Measurements from ENCODE around the gene YIPF3.
"Not testable (repeated sequence)": the region's sequence is repeated elsewhere in the genome, so short reads cannot be mapped to it uniquely, and the experiment has no call there.

YIPF3 gene

DNA sequence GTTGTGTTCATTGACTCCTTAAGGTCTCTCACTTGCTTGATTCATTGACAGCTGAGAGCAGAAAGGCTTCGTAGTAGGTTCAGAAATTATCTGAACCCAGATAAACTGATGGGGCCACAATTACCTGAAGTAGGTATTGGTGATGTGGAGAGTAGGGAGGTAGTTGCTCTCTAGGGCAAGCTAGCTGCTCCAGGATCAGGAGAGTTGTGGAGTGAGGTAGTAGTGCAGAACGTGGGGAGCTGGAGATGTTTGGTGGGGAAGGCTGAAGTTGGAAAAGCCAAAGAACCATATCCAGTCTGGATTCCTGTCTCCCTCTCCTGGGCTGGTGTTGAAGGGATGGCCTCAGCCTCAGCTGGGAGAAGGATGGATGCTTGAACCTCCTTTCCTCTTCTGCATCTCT lies 23.5 kb downstream of the YIPF3 start:
- DNase-seq (ENCODE audit: low read depth, low spot score), result no peak

DNA sequence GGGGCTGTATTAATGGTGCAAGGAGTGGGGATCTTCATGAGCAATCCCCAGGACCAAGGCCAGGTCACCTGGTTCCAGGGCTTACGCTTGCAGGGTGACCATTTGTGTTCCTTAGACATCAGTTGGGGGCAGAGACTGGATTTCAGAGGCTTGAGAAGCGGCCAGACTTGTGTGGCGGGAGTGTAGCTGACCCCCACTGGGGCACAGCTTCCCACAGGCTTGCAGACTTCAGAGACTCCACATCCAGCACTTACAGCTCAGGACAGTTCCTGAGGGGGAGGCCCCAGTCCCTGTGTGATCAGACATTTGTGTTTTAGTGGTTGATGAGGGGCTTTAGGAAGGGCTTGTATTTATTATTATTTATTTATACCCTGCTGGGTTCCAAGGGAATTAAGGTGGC lies 24.1 kb downstream of the YIPF3 start:
- DNase-seq (ENCODE audit: low read depth, low spot score), result no peak

DNA sequence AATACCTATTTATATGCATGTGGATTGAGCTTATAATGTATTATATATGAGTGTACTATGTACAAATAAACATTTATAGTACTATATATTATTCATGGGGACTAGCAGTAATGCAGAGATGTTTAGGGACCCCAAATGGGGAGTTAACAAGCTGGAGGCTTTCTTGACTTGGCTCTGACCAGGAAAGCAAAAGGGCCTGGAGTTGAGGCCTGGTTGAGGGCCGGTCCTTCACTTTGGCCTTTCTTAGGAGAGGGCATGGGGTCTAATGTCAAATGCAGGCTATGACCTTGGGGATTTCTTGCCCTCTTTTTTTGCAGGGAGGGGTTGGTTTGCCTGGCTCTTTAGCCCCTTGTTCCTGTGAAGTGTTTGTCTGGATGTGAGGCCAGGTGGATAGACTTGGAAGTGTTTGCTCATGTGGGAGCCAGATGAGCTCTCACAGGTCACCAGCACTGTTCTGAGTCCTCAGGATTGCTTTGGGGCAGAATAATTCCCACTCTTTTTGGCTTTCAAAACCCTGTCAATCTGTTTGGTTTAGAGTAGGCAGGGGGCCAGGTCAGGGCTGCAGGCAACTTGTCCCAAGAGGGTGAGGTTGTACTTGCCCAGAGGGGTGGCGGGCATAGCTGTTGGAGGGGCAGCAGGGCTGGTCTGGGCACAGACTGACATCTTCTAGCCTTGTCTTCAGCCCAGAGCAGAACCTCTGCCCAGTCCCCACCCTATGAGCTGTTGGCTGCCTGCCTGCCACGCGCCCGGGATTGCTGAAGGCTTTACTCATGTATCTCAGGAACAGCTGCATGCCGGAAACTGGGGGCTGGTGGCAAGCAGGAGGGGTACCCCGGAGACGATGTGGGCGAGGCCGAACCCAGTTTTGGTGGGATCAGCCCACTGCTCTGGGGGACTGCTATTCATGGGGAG lies 24.7 kb downstream of the YIPF3 start:
- DNase-seq (ENCODE audit: low read depth, low spot score), result no peak

DNA sequence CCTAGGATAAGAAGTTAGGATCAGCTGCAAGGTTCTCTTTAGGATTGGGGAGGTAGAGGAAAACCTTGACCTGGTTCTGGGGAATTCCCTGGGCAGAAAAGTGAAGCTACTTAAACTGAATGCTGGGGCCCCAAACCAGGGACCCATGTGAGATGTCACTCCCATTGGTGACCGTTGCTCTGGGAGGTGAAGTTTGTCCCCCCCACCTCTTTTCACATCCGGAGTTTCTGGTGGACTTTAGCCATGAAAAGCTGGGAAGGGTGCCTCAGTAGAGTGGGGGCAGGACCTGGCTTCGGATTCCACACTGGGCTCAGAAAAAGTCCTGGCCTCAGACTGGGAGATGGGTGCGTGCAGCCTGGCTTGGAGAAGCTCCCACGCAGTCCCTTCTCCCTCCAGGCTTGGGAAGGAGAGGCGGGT lies 26.2 kb downstream of the YIPF3 start:
- DNase-seq (ENCODE audit: low read depth, low spot score), result no peak

DNA sequence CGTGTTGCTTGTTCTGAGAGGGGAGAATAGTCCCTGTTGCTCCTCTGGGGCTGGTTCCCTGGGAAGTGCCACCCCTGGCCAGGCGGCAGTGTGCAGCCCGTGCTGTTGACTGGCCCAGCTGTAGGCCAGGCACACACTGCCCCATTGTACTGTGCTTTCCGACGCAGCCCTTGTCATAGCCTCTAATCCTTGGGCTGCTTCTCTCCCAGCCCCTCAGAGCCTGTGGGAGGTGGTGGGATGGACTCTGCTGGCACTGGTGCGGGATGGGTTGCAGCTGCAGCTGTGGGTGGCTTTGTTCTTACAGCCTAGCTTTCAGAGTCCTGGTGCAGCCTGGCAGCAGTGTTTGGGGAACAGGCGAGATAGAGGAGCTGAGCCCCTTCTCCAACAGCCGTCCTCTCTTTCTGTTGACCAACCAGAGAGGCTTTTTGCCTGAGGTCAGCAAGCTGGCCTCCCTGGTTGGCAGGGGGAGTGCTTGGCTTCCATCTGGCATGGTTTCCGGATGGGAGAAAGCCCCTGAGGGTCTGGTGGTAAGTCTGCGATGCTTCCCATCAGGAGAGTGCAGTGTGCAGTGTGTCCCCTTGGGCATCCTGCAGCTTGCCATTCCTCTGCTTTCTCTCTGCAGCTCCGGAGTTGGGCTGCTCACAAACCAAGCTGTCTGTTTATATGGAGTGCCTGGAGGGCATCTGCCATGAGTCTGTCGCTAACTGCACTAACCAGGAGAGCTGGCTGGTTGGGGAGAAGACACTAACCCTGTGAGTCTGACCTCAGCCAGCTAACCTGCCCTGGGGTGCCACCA lies 27.3 kb downstream of the YIPF3 start:
- DNase-seq (ENCODE audit: low read depth, low spot score), result no peak

DNA sequence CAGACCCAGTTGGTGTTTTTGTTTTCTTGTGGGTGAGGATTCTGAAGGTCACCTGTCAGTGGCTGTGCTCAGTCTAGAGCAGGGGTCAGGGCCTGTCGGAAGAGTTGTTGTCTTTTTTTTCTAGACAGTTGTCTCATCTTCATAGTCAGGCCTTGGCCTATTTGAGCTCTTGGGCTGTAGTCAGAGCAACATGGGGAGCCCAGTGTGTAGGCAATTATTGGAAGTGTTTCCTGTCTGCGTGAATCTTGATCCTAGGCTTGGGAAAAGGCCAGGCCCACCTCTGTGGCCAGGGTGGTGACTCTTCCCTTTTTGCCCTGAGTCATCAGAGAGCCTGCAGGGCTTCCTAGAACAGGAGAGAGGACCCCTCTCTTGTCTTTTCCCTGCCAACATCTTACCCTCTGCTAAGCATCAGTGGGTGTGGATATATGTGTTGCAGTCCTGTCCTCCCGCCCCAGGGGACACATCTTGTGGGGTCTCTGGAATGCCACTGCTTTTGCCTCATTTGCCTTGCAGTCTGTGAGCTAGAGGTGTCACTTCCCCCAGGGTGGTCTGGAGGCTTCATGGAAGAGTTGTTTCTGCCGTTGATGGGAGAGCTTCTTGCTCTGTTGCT lies 28.0 kb downstream of the YIPF3 start:
- DNase-seq (ENCODE audit: low read depth, low spot score), result no peak

DNA sequence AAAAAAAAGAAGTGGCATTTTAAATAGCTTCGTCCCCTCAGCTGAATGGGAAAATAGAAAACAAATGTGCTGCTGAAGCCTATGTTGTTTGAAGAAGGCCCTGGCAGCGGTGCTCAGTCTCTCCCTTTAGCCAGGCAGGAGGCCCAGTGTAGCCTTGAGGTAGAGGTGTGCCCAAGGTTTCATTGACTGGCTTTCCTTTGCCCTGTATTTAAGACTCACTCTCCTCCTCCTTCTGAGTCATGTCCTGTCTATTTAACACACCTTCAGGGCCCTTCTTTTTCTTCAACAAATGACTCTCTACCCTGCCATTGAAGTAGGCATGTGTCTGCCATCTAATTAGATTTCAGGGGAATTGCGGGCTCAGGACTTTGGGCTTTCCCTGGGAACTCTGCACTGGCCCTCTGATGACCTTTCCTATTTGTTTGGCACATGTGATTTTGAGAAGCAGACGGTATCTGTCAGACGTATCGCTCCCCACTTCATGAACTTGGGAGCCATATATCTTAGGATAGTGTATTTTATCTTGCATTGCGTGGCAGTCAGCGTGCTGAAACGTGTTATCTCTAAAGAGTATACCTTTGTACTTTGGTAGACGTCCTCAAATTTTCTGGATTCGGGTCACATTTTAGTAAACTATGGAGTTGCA lies 35.0 kb downstream of the YIPF3 start:
- DNase-seq (ENCODE audit: low read depth, low spot score), result no peak

DNA sequence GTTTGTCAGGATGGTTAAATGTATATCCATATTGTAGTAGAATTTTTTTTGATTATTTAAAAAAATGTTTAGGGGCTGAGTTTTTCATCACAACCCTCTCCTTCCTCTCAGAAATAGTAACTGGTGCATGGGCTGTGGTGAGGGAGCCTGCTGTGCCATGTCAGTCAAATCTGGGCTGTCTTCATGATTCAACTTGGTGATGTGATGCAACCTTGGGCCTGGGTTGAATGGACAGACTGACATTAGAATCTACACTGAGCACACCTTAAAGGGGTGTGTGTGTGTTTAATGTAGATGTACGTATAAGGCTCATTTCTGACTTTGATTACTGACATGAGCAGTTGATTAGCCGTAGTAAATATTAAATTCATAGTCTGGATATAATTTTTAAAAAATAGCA lies 35.7 kb downstream of the YIPF3 start:
- DNase-seq (ENCODE audit: low read depth, low spot score), result no peak

DNA sequence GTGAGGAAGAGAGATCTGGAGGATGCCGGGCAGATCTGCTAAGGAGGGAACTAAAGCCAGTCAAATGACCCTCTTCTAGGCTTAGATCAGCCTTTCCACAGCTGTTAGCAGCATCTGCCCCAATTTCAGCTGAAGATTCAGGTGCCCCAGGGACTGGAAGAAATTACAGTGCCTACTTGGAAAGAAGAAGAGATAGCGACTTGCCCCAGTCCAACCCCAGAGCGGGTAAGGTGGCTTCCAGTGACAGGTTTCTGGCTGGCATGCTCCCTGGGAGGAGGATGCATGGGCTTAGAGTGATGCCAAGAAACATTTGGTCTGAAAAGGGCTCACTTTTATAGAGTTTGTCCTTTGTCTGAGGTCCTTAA lies 38.7 kb downstream of the YIPF3 start:
- DNase-seq (ENCODE audit: low read depth, low spot score), result no peak

DNA sequence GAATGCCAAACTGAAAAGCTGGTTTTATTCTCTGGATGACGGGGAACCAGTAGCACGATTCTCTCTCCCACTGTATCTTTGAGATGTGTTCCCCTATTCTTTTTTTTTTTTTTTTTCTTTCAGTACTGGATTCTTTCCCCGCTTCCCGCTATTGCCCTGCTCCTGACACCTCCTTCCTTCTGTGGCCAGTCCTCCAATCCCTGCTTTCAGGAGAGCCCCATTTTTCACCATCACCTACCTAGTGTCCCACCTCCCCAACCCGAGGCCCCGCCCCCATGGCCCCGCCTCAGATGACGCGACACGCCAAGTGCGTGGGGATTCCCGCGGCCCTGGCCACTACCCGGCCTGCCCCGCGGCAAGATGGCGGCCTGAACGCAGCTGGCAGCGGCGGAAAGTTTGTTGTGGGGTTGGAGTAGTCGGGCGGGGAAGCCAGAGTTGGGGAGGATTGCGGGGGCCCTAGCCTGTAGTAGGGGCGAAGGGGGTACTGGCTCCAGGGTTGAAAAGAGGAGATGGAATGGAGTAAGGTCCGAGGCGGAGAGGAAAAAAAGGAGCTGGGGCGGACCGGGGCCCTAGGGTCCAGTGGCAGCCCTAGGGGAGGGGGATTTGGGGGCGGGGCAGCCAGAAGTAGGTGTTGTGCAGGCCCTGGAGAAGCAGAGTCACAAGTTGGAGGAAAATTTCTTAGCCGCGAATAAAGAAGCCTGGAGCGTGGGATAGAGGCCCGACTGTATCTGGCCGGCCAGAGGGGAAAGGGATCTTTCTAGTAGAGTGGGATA lies 39.3 kb downstream of the YIPF3 start, which contains the start of gene TJAP1:
Gene TJAP1 (plus strand): TSS at position 336 of the 773 bp plus-strand sequence. CDS start 21,432 bp downstream, outside the sequence.
- peak; percentile 45 for DNase-seq (ENCODE audit: low read depth, low spot score)

DNA sequence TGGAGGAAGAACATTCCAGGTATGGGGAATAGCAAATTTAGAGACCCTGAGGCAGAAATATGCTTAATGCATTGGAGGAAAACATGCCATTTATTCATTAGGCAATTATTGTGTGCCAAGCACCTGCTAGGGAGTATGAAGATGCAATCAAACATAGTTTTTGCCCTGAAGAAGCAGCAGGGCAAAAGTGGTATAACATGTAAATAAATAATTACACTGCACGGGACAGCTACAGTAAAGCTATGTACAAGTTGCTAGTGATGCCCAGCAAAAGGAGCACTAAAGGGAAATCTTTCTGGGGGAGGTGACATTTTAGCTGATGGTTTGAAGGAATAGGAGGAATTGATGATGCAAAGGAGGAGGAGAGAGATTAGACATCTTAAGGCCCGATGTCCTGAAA lies 40.0 kb downstream of the YIPF3 start:
- no peak for DNase-seq (ENCODE audit: low read depth, low spot score)

DNA sequence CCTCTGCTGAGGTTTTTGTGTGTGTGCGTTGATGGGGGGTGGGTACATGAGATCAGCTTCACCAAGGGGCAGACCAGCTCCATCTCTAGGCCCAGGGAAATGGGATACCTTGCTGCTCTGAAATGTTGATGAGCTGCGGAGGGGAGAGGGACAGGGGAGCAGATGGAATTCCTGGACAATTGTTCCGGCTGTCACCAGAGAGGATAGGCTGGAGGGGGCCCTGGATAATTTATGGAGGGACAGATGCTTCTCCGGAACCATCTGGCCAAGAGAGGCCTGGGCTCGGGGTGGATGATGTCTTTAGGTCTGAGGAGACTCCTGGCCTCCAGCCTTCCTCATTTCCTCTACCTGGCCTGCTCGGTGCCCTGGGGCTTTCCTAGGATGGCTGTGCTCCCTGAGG lies 41.2 kb downstream of the YIPF3 start:
- no peak for DNase-seq (ENCODE audit: low read depth, low spot score)

DNA sequence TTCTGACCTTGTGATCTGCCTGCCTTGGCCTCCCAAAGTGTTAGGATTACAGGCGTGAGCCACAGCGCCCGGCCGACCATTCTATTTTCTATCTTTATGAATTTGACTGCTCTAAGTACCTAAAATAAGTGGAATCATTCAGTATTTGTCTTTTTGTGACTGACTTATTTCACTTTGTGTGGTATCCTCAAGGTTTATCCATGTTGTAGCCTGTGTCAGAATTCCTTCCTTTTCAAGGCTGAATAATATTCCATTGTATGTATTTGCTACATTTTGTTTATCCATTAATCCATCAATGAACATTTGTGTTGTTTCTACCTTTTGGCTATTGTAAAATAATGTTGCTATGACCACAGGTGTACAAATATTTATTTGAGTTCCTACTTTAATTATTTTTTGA lies 44.2 kb downstream of the YIPF3 start:
- DNase-seq (ENCODE audit: low read depth, low spot score), result no peak

DNA sequence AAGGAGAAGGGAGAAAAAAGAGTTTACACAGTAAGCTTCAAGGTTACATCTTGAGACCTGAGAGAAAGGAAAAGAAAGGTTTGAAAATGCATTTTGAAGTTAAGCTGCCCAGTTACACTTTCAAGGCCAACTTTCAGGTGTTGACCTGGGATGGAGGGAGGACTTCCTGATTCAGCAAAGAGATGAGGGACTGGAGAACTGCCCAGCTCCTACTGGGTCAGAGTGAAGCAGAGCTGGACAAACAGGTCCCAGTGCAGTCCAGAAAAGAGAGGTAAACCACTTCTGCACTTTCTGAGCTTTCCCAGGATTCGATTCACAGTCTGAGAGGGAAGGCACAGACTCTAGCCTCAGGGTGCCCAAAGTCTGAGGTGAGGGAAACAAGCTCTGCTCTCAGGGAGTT lies 45.3 kb downstream of the YIPF3 start:
- no peak for DNase-seq (ENCODE audit: low read depth, low spot score)

DNA sequence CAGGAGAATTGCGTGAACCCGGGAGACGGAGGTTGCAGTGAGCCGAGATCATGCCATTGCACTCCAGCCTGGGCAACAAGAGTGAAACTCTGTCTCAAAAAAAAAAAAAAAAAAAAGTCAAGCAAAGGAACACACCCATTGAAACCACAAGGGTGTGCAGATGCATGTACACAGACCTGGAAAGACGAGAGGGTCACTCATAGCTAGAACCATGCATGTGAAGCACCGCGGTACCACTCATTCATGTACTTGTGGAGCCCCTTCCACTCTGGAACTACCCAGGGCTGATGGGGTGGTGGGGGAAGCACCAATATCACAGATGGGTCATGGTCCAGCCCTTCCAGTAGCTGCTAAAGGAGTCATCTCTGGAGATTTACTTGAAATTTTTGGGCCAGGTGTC lies 46.8 kb downstream of the YIPF3 start:
- DNase-seq (ENCODE audit: low read depth, low spot score), result no peak

DNA sequence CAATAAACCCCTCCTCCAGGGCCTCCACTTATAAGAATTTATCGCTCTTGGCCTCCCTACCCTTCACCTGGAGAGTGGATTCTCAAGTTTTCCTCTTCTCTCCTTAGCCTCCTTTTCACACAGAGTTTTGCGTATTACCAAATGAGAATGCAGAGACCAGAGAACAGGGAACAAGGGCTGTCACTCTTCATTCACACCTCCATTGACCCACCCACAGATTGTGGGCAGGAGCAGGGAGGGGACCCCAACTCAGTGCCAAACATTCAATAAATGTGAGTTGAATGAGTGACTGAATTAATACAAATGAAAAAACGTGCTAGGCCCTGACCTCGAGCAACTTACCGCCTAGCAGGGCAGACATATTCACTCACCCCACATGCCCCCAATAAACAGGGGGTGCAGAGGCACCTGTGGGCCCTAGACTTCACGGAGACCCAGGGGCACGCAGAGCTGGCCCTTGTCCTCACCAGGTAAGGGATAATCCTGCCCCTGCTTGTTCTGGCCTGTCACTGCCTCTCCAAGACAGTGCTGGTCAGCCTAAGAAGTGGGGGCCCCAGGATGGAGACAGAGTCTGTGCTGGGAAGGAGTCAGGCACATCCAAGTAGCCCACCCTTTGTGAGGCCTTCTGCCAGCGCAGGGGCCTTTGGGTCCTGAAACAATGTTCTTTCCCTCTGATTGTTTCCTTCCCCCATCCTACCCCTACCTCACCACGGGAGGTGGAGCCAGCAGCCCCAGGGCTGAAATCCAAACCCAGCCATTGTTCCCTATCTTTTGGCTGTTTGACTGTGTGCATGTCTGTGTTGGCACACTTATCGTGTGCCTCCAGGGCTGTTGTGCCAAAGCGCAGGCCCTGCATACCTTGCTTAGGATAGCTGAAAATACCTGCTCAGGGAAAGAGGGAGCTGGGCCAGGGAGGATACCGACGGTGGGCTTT lies 47.7 kb downstream of the YIPF3 start:
- no peak for DNase-seq (ENCODE audit: low read depth, low spot score)

DNA sequence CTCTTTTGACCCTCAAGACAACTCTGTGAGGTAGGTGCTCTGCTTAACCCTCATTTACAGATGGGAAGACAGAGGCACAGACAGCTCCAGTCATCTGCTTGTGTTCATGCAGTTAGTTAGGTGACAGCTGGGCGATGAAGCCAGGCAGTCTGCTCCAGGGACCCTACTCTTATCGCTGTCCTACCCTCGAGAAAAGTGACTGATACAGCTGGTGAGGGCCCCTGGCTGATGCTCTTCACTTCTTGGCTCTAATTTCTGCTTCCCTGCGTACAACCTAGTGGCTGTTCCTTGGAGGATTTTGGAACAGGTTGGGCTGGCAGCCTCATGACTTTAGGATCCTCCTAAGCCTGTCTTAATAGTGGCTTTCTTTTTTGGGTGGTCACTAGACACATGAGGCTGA lies 48.5 kb downstream of the YIPF3 start:
- DNase-seq (ENCODE audit: low read depth, low spot score), result no peak

DNA sequence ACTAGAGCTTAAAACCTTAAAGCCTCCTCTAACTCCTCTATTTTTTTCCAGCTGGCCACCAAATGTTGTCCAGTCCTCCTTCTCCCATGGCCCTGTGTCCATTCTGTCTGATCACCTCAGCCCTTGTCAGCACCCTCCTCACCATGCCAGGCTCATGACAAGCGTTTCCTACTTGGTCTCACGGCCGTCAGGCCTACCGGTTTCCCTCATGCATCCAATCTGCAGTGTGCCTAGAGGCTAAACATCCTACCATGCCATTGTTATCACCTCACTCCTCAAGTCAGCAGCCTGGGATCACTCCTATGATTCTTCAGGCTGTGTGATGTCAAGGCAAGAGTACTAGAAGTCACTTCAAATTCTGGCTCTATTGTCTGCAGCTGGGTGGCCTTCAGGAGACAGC lies 49.0 kb downstream of the YIPF3 start:
- DNase-seq (ENCODE audit: low read depth, low spot score), result no peak

DNA sequence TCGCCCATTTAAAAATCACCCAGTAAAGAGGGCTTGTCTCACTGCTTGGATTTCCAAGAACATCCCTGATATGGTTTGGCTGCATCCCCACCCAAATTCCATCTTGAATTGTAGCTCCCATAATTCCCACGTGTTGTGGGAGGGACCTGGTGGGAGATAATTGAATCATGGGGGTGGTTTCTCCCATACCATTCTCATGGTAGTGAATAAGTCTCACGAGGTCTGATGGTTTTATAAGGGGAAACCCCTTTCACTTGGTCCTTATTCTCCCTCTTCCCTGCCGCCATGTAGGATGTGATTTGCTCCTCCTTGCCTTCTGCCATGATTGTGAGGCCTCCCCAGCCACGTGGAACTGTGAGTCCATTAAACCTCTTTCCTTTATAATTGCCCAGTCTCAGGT lies 49.5 kb downstream of the YIPF3 start:
- DNase-seq (ENCODE audit: low read depth, low spot score), result not testable (repeated sequence)

DNA sequence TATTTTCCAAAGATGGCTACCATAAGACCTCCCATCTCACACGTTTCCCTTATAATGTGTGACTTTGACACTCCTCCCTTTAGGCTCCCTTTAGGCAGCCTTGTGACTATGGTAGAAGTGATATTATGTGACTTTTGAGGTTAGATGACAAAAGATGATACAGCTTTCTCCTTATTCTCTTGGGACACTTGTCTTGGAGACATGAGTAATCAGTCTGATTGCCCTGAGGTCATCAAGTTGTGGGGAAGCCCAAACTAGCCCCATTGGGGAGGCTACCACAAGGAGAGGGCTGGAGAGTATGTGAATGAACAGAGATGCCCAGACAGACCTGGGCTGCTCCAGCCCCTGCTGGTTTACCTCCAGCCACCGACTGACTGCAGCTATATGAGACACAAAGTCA lies 50.8 kb downstream of the YIPF3 start:
- no peak for DNase-seq (ENCODE audit: low read depth, low spot score)

Measured in brain pericyte (primary cell).